ENCODE measurements around the gene CCDC97. TPM values are rescaled to one million over a fixed set of nuclear protein-coding genes. Genes with fewer than 3 reads are reported as not detected.
A peak's percentile ranks its signal among the peaks of the same experiment; 100 is the strongest.

Gene CCDC97
- total RNA-seq, 1 experiment from 2014 or later: 31.4 TPM

- TF ChIP-seq ZNF671 (CRISPR knock-in tag; IDR thresholded peaks at IDR 0.05): no peak
- TF ChIP-seq AFF4 (CRISPR knock-in tag; IDR thresholded peaks at IDR 0.05; ENCODE audit: borderline replicate concordance): no peak; the same call in 1 of the 2 replicates
- TF ChIP-seq ATF3 (CRISPR knock-in tag; conservative IDR thresholded peaks at IDR 0.05): no peak
- TF ChIP-seq, protein P1, sequence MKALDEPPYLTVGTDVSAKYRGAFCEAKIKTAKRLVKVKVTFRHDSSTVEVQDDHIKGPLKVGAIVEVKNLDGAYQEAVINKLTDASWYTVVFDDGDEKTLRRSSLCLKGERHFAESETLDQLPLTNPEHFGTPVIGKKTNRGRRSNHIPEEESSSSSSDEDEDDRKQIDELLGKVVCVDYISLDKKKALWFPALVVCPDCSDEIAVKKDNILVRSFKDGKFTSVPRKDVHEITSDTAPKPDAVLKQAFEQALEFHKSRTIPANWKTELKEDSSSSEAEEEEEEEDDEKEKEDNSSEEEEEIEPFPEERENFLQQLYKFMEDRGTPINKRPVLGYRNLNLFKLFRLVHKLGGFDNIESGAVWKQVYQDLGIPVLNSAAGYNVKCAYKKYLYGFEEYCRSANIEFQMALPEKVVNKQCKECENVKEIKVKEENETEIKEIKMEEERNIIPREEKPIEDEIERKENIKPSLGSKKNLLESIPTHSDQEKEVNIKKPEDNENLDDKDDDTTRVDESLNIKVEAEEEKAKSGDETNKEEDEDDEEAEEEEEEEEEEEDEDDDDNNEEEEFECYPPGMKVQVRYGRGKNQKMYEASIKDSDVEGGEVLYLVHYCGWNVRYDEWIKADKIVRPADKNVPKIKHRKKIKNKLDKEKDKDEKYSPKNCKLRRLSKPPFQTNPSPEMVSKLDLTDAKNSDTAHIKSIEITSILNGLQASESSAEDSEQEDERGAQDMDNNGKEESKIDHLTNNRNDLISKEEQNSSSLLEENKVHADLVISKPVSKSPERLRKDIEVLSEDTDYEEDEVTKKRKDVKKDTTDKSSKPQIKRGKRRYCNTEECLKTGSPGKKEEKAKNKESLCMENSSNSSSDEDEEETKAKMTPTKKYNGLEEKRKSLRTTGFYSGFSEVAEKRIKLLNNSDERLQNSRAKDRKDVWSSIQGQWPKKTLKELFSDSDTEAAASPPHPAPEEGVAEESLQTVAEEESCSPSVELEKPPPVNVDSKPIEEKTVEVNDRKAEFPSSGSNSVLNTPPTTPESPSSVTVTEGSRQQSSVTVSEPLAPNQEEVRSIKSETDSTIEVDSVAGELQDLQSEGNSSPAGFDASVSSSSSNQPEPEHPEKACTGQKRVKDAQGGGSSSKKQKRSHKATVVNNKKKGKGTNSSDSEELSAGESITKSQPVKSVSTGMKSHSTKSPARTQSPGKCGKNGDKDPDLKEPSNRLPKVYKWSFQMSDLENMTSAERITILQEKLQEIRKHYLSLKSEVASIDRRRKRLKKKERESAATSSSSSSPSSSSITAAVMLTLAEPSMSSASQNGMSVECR (CRISPR knock-in tag; IDR thresholded peaks at IDR 0.05; ENCODE audit: borderline replicate concordance): 0 out of 2 replicates have a peak, but pooled peaks have one; percentile 46
- no peak for TF ChIP-seq RORB (CRISPR knock-in tag; IDR thresholded peaks at IDR 0.05)
- TF ChIP-seq ZNF416 (CRISPR knock-in tag; IDR thresholded peaks at IDR 0.05): no peak; the same call in 1 of the 2 replicates
- TF ChIP-seq ZNF232 (CRISPR knock-in tag; IDR thresholded peaks at IDR 0.05): no peak
- TF ChIP-seq JUN (CRISPR knock-in tag; IDR thresholded peaks at IDR 0.05): no peak
- no peak for TF ChIP-seq EMX1 (CRISPR knock-in tag; IDR thresholded peaks at IDR 0.05)
- TF ChIP-seq CREB1 (CRISPR knock-in tag; IDR thresholded peaks at IDR 0.05): no peak
- no peak for TF ChIP-seq ZNF425 (CRISPR knock-in tag; conservative IDR thresholded peaks at IDR 0.05)
- TF ChIP-seq MXD4 (CRISPR knock-in tag; IDR thresholded peaks at IDR 0.05; ENCODE audit: borderline replicate concordance): no peak
- peak; percentile 74; the same call in 1 of the 2 replicates for TF ChIP-seq ELF4 (CRISPR knock-in tag; IDR thresholded peaks at IDR 0.05; ENCODE audit: low read depth)
- peak; percentile 57; the same call in 1 of the 2 replicates for TF ChIP-seq IRF1 (CRISPR knock-in tag; IDR thresholded peaks at IDR 0.05)
- no peak for TF ChIP-seq ATF2 (CRISPR knock-in tag; IDR thresholded peaks at IDR 0.05; ENCODE audit: borderline replicate concordance, low read depth)
- TF ChIP-seq, protein P2, sequence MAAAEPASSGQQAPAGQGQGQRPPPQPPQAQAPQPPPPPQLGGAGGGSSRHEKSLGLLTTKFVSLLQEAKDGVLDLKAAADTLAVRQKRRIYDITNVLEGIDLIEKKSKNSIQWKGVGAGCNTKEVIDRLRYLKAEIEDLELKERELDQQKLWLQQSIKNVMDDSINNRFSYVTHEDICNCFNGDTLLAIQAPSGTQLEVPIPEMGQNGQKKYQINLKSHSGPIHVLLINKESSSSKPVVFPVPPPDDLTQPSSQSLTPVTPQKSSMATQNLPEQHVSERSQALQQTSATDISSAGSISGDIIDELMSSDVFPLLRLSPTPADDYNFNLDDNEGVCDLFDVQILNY (CRISPR knock-in tag; IDR thresholded peaks at IDR 0.05): peak; percentile 99
- no peak for TF ChIP-seq E2F1 (CRISPR knock-in tag; IDR thresholded peaks at IDR 0.05)
- TF ChIP-seq, protein P3, sequence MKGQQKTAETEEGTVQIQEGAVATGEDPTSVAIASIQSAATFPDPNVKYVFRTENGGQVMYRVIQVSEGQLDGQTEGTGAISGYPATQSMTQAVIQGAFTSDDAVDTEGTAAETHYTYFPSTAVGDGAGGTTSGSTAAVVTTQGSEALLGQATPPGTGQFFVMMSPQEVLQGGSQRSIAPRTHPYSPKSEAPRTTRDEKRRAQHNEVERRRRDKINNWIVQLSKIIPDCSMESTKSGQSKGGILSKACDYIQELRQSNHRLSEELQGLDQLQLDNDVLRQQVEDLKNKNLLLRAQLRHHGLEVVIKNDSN (CRISPR knock-in tag; IDR thresholded peaks at IDR 0.05): no peak
- TF ChIP-seq, protein P4, sequence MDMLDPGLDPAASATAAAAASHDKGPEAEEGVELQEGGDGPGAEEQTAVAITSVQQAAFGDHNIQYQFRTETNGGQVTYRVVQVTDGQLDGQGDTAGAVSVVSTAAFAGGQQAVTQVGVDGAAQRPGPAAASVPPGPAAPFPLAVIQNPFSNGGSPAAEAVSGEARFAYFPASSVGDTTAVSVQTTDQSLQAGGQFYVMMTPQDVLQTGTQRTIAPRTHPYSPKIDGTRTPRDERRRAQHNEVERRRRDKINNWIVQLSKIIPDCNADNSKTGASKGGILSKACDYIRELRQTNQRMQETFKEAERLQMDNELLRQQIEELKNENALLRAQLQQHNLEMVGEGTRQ (CRISPR knock-in tag; IDR thresholded peaks at IDR 0.05): no peak
- peak; percentile 83 for TF ChIP-seq FOXK1 (CRISPR knock-in tag; IDR thresholded peaks at IDR 0.05)
- no peak for TF ChIP-seq ZNF423 (CRISPR knock-in tag; IDR thresholded peaks at IDR 0.05)
These were observed 46.0 kb upstream of the CCDC97 start, which contains the start of gene HNRNPUL1 (continued) for GRCh38 chr19:41263850-41264580.
